Loucy (cell line): ENCODE data around the gene TNC.
A peak's percentile ranks its signal among the peaks of the same experiment; 100 is the strongest.

ENCODE experiments used
- H2AFZ ChIP-seq: fragments of 200-600 bp; sonication (generic); 2 replicates; pipeline ENCODE4 v1.6.0; 2016; ENCODE audit warnings: antibody characterized with exemption, mild to moderate bottlenecking, low read length, moderate library complexity
- H3F3A ChIP-seq: fragments of 200-600 bp; 2 replicates; pipeline ENCODE4 v1.6.0; 2016; ENCODE audit warnings: antibody characterized with exemption, low read depth, mild to moderate bottlenecking
- H3K27me3 ChIP-seq: fragments of 200-600 bp; sonication (generic); 2 replicates; pipeline ENCODE4 v1.6.1; 2014; ENCODE audit warnings: low read length, mild to moderate bottlenecking; ENCODE audit not compliant: insufficient read depth, poor library complexity, severe bottlenecking
- H3K36me3 ChIP-seq: fragments of 200-600 bp; sonication (generic); 2 replicates; pipeline ENCODE4 v1.6.1; 2016; ENCODE audit warnings: low read length; ENCODE audit not compliant: insufficient read depth
- H3K4me1 ChIP-seq: fragments of 200-600 bp; sonication (generic); 2 replicates; pipeline ENCODE4 v1.5.1; 2014; ENCODE audit warnings: low read length, mild to moderate bottlenecking; ENCODE audit not compliant: insufficient read depth, poor library complexity, severe bottlenecking
- H3K4me2 ChIP-seq: fragments of 200-600 bp; sonication (generic); 2 replicates; pipeline ENCODE4 v1.6.0; 2014; ENCODE audit warnings: antibody characterized with exemption, low read length, low read depth, mild to moderate bottlenecking; ENCODE audit not compliant: poor library complexity, severe bottlenecking
- H3K4me3 ChIP-seq: fragments of 200-600 bp; sonication (generic); 2 replicates; pipeline ENCODE4 v1.5.1; 2014; ENCODE audit warnings: low read length, mild to moderate bottlenecking, mixed read lengths; ENCODE audit not compliant: poor library complexity, severe bottlenecking
- H3K79me2 ChIP-seq: fragments of 200-600 bp; sonication (generic); 2 replicates; pipeline ENCODE4 v1.6.1; 2014; ENCODE audit warnings: low read length; ENCODE audit not compliant: insufficient read depth
- H3K9ac ChIP-seq: fragments of 200-600 bp; sonication (generic); 2 replicates; pipeline ENCODE4 v1.6.0; 2014; ENCODE audit warnings: mild to moderate bottlenecking, low read depth, low read length, moderate library complexity; ENCODE audit not compliant: poor library complexity, severe bottlenecking
- H3K9me2 ChIP-seq: fragments of 200-600 bp; sonication (generic); replicated peaks from 2 replicates; pipeline ENCODE4 v1.6.1; 2016; ENCODE audit warnings: low read depth, low read length, mixed read lengths
- H3K9me3 ChIP-seq: fragments of 200-600 bp; sonication (generic); 2 replicates; pipeline ENCODE4 v1.6.1; 2014; ENCODE audit warnings: mild to moderate bottlenecking, antibody characterized with exemption, low read length, low read depth; ENCODE audit not compliant: insufficient read depth
- H4K20me1 ChIP-seq: fragments of 200-600 bp; sonication (generic); 2 replicates; pipeline ENCODE4 v1.6.0; 2014; ENCODE audit warnings: antibody characterized with exemption, low read length, mild to moderate bottlenecking; ENCODE audit not compliant: insufficient read depth, poor library complexity, severe bottlenecking
- CTCF ChIP-seq: fragments of 200-600 bp; sonication (generic); conservative IDR thresholded peaks from 2 replicates; pipeline ENCODE4 v1.5.1; 2014; ENCODE audit warnings: mild to moderate bottlenecking, antibody characterized with exemption, low read length
- EZH2phosphoT487 ChIP-seq: fragments of 200-600 bp; IDR thresholded peaks from 2 replicates; pipeline ENCODE4 v1.6.1; 2018; ENCODE audit warnings: antibody characterized with exemption, mild to moderate bottlenecking, moderate library complexity, borderline replicate concordance

The TNC gene

DNA sequence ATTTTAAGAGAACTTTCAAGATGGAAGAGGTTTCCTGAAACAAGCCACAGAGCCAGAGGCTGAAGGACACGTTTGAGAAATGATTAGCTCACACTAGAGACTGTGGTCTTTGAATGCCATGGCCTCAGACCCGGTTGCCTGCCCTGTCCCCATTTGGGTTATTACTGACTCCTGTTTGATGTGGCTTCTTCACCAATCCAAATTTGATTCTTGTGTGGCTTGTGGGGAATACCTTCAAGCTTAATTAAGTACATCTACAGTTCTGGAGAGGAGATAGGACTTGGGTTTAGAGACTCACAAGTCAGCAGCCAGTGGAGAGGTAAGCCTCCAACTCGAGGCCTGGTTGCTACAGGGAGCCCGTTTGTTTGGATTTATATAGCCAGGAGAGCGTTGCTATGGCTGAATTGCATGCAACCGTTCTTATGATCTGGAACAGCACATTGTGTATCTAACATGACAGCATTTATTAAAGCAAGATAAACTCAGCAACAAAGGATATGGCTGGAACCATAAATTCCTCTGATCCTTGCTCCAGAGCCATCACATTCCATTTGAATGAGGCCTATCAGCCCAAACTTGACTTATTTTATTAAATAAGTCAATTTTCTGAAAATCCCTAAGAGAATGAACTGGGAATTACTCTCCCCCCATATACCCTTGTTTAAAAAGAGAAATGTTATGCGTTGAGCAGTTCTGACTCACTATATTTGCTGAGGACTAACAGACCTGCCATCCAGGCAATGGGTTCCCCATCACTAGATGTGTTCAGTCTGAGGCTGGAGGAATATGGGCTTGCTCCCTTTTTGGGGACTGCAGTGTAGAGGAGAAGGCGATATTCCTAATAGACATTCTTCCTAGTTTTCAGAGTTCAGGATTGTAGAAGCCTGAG is 99.2 kb downstream of the TNC start:
- Histone ChIP-seq H3K4me2 (no peak overlapping the region), H3F3A (no peaks in the 10 kb centered on the region), H3K36me3 (no peaks in the 10 kb centered on the region), H4K20me1 (no peaks in the 10 kb centered on the region), H3K4me3 (no peak overlapping the region), H3K9ac (no peak overlapping the region), H3K79me2 (no peaks in the 10 kb centered on the region), H2AFZ (no peak overlapping the region), H3K9me3 (no peaks in the 10 kb centered on the region), H3K9me2 (no peaks in the 10 kb centered on the region), H3K27me3 (no peaks in the 10 kb centered on the region), H3K4me1 (no peaks in the 10 kb centered on the region)
- TF ChIP-seq CTCF (no peak), EZH2phosphoT487 (no peak)

- H3K9me2 ChIP-seq, result no peaks in the 10 kb centered on the region
- H2AFZ ChIP-seq, result no peak overlapping the region
- no peaks in the 10 kb centered on the region for H4K20me1 ChIP-seq
- H3K9me3 ChIP-seq, result no peaks in the 10 kb centered on the region
- H3K9ac ChIP-seq, result no peak overlapping the region
- no peaks in the 10 kb centered on the region for H3F3A ChIP-seq
- no peak overlapping the region for H3K4me3 ChIP-seq
- no peaks in the 10 kb centered on the region for H3K36me3 ChIP-seq
- H3K4me2 ChIP-seq, result no peak overlapping the region
- H3K4me1 ChIP-seq, result no peaks in the 10 kb centered on the region
- no peak for TF ChIP-seq EZH2phosphoT487
- TF ChIP-seq CTCF, result no peak
- H3K27me3 ChIP-seq, result no peaks in the 10 kb centered on the region
- H3K79me2 ChIP-seq, result no peaks in the 10 kb centered on the region
Measured at GRCh38 chr9:115016344-115016743, 101.6 kb downstream of the TNC start.

- TF ChIP-seq EZH2phosphoT487, result no peak
- TF ChIP-seq CTCF, result peak; percentile 68
- no peak overlapping the region for H3K4me2 ChIP-seq
Measured at GRCh38 chr9:115015018-115015635, 102.8 kb downstream of the TNC start.

More at GRCh38 chr9:115015018-115015635, 102.8 kb downstream of the TNC start:
- H3K79me2 ChIP-seq, result no peaks in the 10 kb centered on the region
- H3K36me3 ChIP-seq, result no peaks in the 10 kb centered on the region
- no peak overlapping the region for H2AFZ ChIP-seq
- H3F3A ChIP-seq, result no peaks in the 10 kb centered on the region
- no peaks in the 10 kb centered on the region for H4K20me1 ChIP-seq
- H3K4me1 ChIP-seq, result no peaks in the 10 kb centered on the region
- no peak overlapping the region for H3K4me3 ChIP-seq
- H3K9ac ChIP-seq, result no peak overlapping the region
- no peaks in the 10 kb centered on the region for H3K27me3 ChIP-seq
- no peaks in the 10 kb centered on the region for H3K9me3 ChIP-seq
- H3K9me2 ChIP-seq, result no peaks in the 10 kb centered on the region
